ENCODE results near the gene CAND1.

CAND1 gene

GRCh38 chr12:67280572-67280971, 11.4 kb downstream of the CAND1 start:
- DNase-seq (ENCODE audit: low spot score): no peak

GRCh38 chr12:67284561-67284960, 15.4 kb downstream of the CAND1 start:
- DNase-seq (ENCODE audit: low spot score): no peak

- no peak for DNase-seq (ENCODE audit: low spot score)
Measured at GRCh38 chr12:67286257-67286656, 17.1 kb downstream of the CAND1 start.

- DNase-seq (ENCODE audit: low spot score): no peak
Measured at GRCh38 chr12:67287311-67287710, 18.2 kb downstream of the CAND1 start.

- DNase-seq (ENCODE audit: low spot score): no peak
Measured at GRCh38 chr12:67288561-67288960, 19.4 kb downstream of the CAND1 start.

GRCh38 chr12:67290378-67290777, 21.2 kb downstream of the CAND1 start:
- DNase-seq (ENCODE audit: low spot score): no peak

GRCh38 chr12:67299526-67299925, 30.4 kb downstream of the CAND1 start:
- no peak for DNase-seq (ENCODE audit: low spot score)

GRCh38 chr12:67299926-67300325, 30.8 kb downstream of the CAND1 start:
- no peak for DNase-seq (ENCODE audit: low spot score)

GRCh38 chr12:67302162-67302561, 33.0 kb downstream of the CAND1 start:
- DNase-seq (ENCODE audit: low spot score): no peak

GRCh38 chr12:67305544-67305943, 36.4 kb downstream of the CAND1 start:
- DNase-seq (ENCODE audit: low spot score): no peak

GRCh38 chr12:67306712-67307111, 37.6 kb downstream of the CAND1 start:
- no peak for DNase-seq (ENCODE audit: low spot score)

- DNase-seq (ENCODE audit: low spot score): no peak
Measured at GRCh38 chr12:67315661-67316060, 46.5 kb downstream of the CAND1 start.

- DNase-seq (ENCODE audit: low spot score): no peak
Measured at GRCh38 chr12:67318786-67319185, 49.6 kb downstream of the CAND1 start.

- DNase-seq (ENCODE audit: low spot score): no peak
Measured at GRCh38 chr12:67319936-67320335, 50.8 kb downstream of the CAND1 start.

GRCh38 chr12:67320614-67321295, 51.6 kb downstream of the CAND1 start:
- DNase-seq (ENCODE audit: low spot score): no peak

- no peak for DNase-seq (ENCODE audit: low spot score)
Measured at GRCh38 chr12:67322580-67322979, 53.4 kb downstream of the CAND1 start.

- DNase-seq (ENCODE audit: low spot score): no peak
Measured at GRCh38 chr12:67323007-67323406, 53.8 kb downstream of the CAND1 start.

- no peak for DNase-seq (ENCODE audit: low spot score)
Measured at GRCh38 chr12:67326637-67327036, 57.5 kb downstream of the CAND1 start.

- no peak for DNase-seq (ENCODE audit: low spot score)
Measured at GRCh38 chr12:67327466-67327865, 58.3 kb downstream of the CAND1 start.

GRCh38 chr12:67331123-67331522, 62.0 kb downstream of the CAND1 start:
- DNase-seq (ENCODE audit: low spot score): no peak

- DNase-seq (ENCODE audit: low spot score): no peak
Measured at GRCh38 chr12:67331828-67332227, 62.7 kb downstream of the CAND1 start.

- no peak for DNase-seq (ENCODE audit: low spot score)
Measured at GRCh38 chr12:67333649-67334048, 64.5 kb downstream of the CAND1 start.

- DNase-seq (ENCODE audit: low spot score): no peak
Measured at GRCh38 chr12:67338426-67338825, 69.3 kb downstream of the CAND1 start.

- no peak for DNase-seq (ENCODE audit: low spot score)
Measured at GRCh38 chr12:67339530-67339929, 70.4 kb downstream of the CAND1 start.
